DMS53 (cell line): Measurements from ENCODE around the gene POLDIP3.
"Not testable (repeated sequence)": the region's sequence is repeated elsewhere in the genome, so short reads cannot be mapped to it uniquely, and the experiment has no call there.

Experiments used
- DNase-seq: peaks from one replicate; lab custom pipeline; 2025; lab: John Stamatoyannopoulos, UW

POLDIP3 gene

DNA sequence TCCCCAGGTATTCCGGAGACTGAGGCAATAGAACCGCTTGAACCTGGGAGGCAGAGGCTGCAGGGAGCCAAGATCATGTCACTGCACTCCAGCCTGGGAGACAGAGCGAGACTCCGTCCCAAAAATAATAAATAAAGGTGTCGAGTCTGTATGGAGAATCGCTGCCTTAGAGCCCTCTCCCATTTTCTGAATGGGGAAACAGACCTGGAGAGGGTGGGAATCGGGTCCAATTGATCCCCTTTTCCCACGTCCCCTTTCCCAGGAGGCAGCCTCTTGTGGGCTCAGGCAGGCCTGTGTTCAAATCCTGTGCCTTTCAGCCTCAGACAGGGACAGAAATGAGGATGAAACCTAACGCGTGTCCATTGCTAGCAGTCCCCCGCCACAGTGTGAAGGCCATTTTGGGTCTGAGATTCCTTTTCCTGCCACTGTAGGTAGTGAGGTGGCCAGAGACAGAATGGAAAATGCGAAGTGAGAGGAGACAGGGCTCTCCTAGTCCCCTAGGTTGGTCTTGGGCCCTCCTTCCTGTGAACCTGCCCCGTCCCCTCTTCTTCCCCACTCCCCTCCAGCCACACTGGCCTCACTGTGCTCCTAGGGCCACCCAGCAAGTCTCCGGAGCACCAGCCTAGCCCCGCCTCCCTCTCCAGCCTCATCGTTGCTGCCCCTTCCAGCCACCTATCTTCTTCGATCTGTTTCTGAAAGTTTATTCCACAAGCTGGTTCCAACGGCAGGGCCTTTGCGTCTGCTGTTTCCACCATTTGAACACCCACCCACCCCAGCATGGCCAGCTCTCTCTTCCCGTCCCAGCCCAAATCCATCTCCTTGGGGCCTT is 2.7 kb upstream of the POLDIP3 start:
- peak; percentile 34 for DNase-seq

DNA sequence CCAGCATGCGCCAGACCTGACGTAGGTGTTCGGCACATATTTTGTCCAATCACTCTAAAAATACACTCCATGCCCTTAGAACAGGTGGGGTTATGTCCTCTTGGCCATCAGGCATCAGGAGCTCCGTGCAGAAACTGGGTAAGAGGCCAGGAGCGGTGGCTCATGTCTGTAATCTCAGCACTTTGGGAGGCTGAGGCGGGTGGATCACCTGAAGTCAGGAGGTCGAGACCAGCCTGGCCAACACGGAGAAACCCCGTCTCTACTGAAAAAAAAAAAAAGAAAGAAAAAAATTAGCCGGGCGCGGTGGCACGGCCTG is 1.1 kb upstream of the POLDIP3 start:
- DNase-seq: peak; percentile 88

DNA sequence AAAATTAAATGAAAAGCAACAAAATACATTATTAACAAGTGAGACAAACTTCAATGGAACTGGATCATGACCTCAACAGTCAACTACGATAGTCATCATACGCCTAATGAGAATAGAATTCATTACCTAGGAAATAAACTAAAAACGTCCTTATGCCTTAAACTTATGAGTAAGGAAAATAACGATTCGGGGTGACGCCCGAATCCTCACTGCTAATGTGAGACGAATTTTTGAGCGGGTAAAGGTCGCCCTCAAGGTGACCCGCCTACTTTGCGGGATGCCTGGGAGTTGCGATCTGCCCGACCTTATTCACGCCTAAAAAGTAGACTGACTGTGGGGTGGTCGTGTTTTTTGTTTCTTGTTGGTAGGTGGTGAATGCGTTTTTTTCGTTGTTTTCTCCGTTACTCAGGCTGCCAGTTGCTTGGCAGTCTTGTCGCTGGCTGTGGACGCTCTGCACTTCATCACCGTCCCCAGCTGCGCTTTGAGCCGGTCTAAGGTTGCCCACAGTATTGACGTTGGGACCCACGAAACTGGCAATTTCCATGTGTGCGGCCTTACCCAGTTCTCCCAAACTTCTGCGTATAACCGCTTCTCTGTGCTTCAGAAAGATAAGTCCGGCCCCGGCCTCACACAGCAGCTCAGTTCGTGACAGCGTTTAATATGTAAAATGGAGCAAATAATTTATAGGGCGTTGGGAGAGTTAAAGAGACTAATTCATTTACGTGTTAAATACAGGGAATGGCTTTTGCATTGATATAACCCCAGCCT is 593 bp upstream of the POLDIP3 start:
- DNase-seq: peak; percentile 99

DNA sequence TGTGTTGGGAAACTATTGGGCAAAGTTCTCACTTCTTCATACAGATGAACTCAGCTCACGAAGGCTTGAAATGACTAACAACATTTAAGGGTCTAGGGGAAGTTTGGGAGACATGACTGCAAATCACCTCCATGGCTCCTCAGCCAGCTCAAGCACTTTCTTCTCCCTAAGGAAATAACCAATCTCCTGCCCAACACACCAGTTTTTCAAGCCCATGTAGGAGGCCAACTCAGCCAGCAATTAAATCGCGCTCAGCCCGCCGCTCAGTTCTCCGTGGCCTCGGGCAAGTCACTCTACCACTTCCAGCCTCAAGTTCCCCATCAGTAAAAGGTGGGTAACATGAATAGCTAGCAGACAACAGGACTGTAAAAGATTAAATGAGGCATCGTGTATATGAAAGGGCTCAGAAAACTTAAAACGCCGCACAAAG is 796 bp downstream of the POLDIP3 start:
- peak; percentile 43 for DNase-seq

DNA sequence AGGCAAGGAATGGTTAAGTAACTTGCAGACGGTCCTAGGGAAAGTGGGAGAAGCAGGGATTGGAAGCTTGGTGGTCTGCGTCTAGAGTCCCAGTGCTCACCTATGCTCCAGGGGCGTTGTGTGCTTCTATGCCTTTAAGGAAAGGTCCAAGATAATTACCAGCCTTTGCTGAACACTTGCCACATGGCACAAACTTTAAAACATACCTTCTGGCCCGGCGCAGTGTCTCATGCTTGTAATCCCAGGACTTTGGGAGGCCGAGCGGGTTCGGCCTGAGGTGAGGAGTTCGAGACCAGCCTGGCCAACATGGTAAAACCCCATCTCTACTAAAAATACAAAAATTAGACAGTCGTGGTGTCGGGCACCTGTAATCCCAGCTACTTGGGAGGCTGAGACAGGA is 2.3 kb downstream of the POLDIP3 start:
- no peak for DNase-seq

DNA sequence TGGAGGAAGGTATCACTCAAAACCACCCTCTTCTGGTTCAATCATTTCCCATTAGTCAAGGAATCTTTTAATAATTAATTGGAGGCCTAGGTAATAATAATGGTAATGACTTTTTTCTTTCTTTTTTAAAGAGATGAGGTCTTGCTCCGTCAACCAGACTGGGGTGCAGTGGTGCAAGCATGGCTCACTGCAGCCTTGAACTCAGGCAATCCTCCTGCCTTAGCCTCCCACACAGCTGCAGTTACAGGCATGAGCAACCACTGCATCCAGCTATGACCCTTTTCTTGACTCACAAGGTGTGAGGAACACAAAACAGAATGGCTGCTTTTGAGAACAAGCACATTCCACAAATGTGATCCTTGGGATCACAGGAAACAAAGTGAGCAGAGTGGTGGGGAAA is 3.6 kb downstream of the POLDIP3 start:
- no peak for DNase-seq

DNA sequence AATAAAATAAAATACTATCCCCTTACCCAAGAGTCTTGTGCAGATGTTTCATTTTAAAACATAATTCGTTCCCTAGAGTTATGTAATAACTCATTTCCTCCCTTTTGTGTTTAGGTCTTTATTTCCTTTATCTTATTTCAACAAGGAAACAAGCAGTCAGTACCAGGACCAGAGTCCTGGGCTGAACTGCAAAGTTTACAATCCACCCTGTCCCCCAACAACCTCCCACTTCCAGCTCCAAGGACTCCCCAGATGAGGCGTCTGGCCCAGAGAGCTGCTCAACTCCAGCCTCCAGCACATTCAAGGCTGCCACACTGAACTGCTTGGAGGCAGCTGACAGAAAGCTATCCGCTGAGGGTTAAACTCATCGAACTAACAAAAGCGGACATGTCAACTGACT is 4.5 kb downstream of the POLDIP3 start:
- no peak for DNase-seq

DNA sequence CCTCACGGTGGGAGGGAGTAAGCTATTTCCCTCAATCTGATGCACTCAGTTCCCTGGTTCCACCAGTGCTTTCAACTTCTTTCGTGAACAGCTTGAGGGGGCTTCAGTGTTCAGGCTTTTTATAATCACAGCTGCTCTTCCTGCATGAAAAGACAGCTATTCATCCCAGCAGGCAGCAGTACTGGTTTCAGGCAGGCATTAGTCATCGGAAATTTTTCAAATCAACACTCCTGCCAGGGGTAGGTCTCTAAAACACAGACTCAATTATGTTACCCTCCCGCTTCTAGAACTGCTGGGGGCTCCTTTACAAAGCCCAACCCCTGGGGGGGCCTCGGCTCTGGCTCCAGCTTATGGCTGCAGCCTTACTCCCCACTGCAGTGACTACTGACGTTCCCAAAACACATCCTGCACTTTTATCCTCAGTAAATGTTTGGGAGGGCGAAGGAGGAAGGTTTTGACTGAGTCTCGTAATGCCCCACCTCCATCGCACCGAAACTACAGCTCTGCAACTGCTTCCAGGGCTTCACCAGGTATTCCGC is 5.8 kb downstream of the POLDIP3 start:
- no peak for DNase-seq

DNA sequence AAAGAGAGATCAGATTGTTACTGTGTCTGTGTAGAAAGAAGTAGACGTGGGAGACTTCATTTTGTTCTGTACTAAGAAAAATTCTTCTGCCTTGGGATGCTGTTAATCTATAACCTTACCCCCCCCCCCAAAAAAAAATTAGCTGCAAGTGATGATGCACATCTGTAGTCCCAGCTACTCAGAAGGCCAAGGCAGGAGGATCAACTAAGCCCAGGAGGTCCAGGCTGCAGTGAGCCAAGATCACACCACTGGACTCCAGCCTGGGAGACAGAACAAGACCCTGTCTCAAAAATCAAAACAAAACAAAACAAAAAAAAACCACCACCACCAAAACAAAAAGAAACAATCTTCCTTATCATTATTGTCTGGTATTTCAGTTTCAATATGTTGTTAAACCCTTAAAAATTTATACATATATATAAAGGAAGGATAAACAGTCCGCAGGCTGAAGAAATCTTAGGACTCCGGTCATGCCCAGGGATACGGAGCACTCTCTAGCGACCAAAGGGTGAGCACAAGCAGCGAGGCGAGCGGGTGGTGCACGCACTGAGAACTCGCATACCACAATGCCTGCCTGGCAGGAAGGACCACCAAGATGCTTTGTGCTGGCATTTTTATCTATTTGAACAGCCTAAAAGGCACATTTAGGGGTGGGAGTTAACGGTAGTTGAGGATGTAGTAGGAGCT is 6.4 kb downstream of the POLDIP3 start:
- DNase-seq: no peak

DNA sequence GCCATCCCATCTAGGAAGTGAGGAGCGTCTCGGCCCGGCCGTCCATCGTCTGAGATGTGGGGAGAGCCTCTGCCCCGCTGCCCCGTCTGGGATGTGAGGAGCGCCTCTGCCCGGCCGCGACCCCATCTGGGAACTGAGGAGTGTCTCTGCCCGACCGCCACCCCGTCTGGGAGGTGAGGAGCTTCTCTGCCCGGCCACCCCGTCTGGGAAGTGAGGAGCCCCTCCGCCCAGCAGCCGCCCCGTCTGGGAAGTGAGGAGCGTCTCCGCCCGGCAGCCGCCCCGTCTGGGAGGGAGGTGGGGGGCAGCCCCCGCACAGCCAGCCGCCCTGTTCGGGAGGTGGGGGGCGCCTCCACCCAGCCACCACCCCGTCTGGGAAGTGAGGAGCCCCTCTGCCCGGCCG is 7.0 kb downstream of the POLDIP3 start:
- not testable (repeated sequence) for DNase-seq

DNA sequence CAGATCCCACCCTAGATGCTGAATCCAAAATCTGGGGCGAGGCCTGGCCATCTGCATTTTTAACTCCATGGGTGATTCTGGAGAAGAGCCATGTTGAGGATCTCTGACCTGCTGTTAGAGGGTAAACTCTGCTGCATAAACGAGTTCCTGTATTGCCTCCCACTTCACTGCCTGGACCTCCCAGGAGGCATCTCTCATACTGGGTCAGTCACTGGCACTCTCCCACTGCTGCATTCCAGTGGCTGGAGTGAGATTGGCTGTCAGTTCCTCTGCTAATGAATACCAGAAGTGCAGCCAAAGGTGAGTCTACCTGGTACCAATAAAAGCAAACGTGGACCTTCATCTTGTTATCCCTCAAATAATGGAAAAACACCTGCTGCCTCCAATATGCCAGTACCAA is 10.3 kb downstream of the POLDIP3 start:
- no peak for DNase-seq

DNA sequence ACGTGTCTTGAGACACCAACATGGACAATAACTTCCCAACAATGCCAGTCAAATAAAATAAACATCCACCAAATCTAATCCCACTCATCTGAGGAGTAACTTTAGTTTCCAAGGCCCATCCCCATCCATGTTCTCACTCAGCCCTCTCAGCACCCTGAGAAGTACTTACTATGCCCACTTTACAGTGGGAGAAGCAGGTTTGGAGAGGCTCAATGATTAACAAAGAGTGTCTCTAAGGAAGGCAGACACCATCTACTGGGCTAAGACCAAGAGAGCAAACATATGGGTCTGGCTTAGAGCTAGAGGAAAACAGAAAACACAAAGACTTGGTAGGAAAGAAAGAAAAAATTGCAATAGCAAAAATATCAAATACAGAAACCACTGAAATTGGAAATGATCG is 11.3 kb downstream of the POLDIP3 start:
- DNase-seq: no peak

DNA sequence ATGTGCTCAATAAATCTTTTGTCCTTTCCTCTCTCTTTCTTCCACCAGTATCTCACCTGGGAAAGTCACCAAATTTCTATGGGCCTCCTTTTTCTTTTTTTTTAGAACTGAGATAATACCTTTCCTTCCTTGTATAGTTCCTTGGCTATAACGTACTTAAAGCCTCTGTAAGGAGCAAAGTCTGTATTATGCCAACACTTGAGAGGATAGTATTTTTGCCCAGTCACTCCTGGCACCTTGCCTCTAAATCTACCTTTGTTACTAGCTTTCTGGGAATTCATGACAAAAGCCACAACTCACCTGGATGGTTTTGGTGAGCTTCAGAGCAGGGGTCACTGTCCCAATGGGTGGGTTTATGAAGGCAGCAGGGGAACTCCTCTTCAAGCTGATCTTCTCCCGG is 12.2 kb downstream of the POLDIP3 start:
- DNase-seq: no peak

DNA sequence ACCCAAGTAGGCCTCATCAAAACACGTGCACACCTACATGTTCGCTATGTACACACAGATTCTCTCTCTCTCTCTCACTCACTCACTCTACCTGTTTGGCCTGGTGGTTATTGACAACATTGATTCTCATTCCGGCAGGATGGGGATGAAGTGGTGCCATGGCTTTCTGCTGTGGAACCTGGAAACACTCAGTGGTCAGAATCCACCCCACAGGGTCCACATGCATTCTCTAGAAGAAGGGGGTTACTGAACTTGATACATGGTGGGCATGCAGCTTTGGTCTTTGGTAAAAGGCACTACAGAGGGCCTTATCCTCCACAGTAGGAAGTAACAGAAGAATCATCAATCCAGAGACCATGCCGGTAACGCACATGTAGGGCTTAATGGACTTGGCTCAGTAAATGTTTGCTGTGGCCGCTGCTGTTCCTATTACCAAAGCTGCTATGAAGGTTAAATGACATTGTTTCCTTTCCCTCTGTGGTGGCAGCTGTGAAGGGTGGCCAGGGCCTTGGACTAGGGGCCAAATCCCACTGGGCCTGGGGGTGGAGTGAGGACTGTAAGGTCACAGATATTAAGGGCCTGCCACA is 12.7 kb downstream of the POLDIP3 start:
- DNase-seq: no peak

DNA sequence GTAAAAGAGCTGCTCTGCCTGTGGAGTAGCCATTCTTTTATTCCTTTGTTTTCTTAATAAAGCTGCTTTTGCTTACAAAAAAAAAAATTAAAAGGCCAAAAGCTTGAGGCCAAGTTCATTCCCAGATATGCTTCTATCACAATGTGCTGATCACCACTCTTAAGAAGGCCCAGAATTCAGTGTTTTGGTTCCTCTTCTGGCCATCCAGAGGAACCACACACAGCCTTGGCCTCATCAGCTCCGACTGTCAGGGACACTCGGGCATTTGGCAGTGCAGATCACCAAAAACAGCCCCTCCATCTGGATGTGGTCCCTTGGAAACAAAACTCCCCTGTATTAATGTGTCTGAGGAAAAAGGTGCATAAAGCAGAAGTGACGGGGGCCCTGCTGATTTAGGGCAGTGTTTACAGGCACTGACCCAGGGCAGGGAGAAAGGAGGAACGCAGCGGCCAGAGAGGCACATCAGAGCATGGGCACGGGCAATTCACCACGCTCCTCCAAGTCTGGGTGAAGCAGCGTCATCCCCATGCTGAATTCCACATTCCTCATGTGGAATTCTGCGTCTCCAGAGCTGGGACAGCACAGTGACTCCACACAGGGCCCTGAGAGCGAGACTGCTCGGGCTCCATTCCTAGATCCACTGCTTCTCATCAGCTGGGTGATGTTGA is 17.7 kb downstream of the POLDIP3 start:
- no peak for DNase-seq

DNA sequence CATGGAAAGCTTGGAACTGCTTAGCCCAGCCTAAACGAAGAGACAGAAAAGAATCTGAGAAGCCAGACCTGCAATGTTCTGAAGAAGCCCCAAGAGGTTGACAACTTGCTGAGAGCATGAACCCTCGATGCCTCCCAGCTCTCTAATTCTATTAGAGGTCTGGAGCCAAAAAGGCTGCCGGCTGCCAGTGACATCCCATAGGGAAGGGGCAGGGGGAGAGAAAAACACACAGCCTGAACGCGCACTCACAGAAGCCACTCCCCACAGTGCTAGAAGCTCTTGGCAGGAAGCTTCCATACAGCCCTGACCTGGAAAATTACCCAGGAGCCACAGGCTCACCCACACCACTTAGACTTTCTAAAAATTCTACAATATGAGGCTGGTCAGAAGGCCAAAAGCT is 18.3 kb downstream of the POLDIP3 start:
- no peak for DNase-seq

DNA sequence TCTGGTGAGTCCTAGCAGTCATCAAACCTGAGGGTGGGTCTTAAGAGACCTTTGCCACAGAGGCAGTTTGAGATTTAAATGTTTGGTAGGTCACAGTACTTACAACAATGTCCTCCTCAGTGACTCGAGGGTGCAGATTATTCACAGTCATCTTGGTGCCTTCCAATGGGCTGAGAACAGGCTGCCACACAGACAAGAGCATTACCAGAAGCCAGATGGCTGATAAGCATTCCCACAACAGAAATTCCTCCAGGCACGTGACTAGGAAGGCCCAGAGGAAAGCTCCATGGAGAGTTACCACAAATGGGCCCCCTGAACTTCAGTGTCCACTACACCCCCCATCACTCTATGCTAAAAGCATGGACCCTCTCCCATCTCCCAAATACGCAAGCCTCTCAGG is 19.2 kb downstream of the POLDIP3 start:
- DNase-seq: no peak

DNA sequence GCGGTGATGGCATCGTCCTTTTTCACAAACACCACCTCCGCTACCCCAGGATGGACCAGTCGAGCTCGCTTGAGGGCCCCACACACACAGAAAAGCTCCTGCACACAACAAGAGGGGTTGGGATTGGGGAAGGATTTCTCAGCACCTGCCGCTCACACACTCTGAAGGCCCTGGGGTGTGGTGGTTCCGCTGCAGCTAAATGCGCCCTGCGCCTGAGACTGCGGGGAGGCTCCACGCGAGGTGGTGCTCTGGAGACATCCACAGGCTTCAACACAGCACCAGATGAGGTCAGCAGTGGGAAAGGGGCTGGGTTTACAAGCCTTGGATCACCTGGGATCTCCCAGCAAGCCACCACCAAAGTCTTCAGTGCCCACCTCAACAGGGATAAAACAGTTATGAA is 22.7 kb downstream of the POLDIP3 start:
- no peak for DNase-seq

DNA sequence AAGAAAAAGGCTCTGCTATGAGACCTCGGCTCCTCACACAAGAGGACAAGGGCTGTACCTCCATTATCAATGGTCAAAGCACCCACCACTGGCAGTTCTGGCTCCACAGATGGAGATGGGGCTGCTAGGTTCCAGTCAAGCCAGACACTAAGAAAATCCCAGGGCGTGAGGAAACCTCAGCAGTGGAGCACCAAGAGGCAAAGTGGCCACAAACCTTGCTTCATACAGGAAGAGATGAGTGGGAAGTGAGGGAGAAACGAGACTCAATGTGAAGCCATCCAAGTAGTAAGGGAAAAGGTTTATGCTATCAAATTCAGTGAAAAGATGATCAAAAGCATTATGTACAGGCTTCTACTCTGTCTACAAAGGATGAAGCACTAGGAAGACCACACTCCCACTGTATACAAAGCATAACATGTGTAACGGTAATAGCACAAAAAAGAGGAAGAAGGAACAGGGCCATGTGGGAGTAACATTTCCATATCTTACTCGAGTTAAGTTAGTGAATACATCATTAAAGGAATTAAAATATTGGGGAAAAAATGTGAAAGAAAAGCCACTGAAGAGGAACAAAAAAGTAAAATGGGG is 27.0 kb downstream of the POLDIP3 start:
- no peak for DNase-seq

DNA sequence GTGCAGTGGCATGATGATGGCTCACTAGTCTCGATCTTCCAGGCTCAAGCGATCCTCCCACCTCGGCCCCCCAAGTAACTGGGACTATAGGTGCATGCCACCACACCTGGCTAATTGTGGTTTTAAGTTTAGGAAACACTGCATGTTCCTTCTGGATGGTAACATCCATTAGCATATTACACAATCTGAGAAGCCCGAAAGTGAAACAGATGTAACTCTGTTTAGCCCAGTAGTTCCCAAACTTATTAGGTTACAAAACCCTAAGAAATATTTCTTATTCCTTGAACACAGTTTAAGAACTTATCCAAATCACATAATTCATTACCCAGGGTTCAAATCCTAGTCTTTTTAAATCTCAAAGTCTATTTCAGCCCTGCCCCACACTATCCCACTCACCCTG is 28.3 kb downstream of the POLDIP3 start:
- DNase-seq: no peak

DNA sequence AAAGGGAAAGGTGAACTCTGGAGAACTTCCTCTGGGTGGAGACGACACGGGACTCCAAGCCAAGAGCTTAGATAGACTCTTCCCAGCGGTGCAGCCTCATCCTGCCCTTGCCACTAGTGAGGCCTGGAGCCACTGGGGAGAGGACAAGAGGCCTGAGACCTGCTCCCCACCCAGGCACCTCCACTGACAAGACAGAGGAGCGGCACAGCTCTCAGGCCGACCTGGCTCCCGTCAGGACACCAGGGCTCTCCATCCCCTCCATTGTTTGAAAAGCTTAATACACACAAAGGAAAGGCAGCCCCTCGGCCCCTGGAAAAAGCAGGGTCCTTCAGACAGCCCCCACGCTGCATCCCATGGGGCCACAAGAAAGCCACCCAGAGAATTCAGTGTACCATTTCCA is 29.6 kb downstream of the POLDIP3 start:
- DNase-seq: no peak
